Keratinocyte (primary cell): ENCODE measurements around the gene CFAP90. TPM values are rescaled to one million over a fixed set of nuclear protein-coding genes. Genes with fewer than 3 reads are reported as not detected.

Experiments used
- DNase-seq: peaks from one replicate; pipeline ENCODE4 v3.0.0-alpha.2; 2011; ENCODE audit warnings: low read depth, missing footprints, low spot score
- FAIRE-seq: peaks from 2 replicates; lab custom pipeline; 2011; peaks lifted over from hg19 to GRCh38; lab: Jason Lieb, UNC
- H2AFZ ChIP-seq: 2 replicates; pipeline ENCODE4 v1.6.0; 2012; ENCODE audit warnings: low read length, control low read depth, inconsistent platforms; ENCODE audit not compliant: control insufficient read depth
- H3K27ac ChIP-seq: 2 replicates; pipeline ENCODE4 v1.5.1; 2011; ENCODE audit warnings: low read length; ENCODE audit not compliant: control insufficient read depth, insufficient read depth
- H3K27me3 ChIP-seq: 3 replicates; pipeline ENCODE4 v1.6.0; 2011; ENCODE audit warnings: low read length; ENCODE audit not compliant: control insufficient read depth, insufficient read depth; ENCODE audit errors: extremely low read depth
- H3K36me3 ChIP-seq, 2 experiments: 2 replicates in 1 of 2; 3 replicates in 1 of 2; pipeline ENCODE4 v1.5.1; 2011; ENCODE audit warnings: low read length in 2 of 2, mild to moderate bottlenecking in 1 of 2; ENCODE audit not compliant: control insufficient read depth in 2 of 2, insufficient read depth in 2 of 2; ENCODE audit errors: extremely low read depth in 1 of 2
- H3K4me1 ChIP-seq: 3 replicates; pipeline ENCODE4 v1.5.1; 2011; ENCODE audit warnings: low read length; ENCODE audit not compliant: control insufficient read depth, insufficient read depth; ENCODE audit errors: extremely low read depth
- H3K4me2 ChIP-seq: 3 replicates; pipeline ENCODE4 v1.6.0; 2011; ENCODE audit warnings: low read depth, low read length; ENCODE audit not compliant: control insufficient read depth, insufficient read depth; ENCODE audit errors: extremely low read depth
- H3K4me3 ChIP-seq, 3 experiments: fragments of 200-600 bp in 1 of 3; sonication (generic) in 1 of 3; 2 replicates in 2 of 3; 3 replicates in 1 of 3; pipeline ENCODE4 v1.5.1; 2011 to 2016; ENCODE audit warnings: low read length in 3 of 3, mild to moderate bottlenecking in 3 of 3, control low read depth in 2 of 3, inconsistent platforms in 1 of 3, low read depth in 1 of 3, mixed read lengths in 1 of 3, mixed run types in 1 of 3, moderate library complexity in 1 of 3; ENCODE audit not compliant: control insufficient read depth in 2 of 3, insufficient read depth in 2 of 3; ENCODE audit errors: extremely low read depth in 1 of 3
- H3K79me2 ChIP-seq: 2 replicates; pipeline ENCODE4 v1.6.0; 2012; ENCODE audit warnings: low read length; ENCODE audit not compliant: control insufficient read depth, insufficient read depth
- H3K9ac ChIP-seq: 3 replicates; pipeline ENCODE4 v1.6.0; 2011; ENCODE audit warnings: low read length; ENCODE audit not compliant: control insufficient read depth, insufficient read depth; ENCODE audit errors: extremely low read depth
- H3K9me1 ChIP-seq: 3 replicates; pipeline ENCODE4 v1.6.0; 2011; ENCODE audit warnings: low read length; ENCODE audit not compliant: control insufficient read depth, insufficient read depth; ENCODE audit errors: extremely low read depth
- H3K9me3 ChIP-seq: 2 replicates; pipeline ENCODE4 v1.5.1; 2012; ENCODE audit warnings: low read depth, low read length; ENCODE audit not compliant: control insufficient read depth
- H4K20me1 ChIP-seq: 3 replicates; pipeline ENCODE4 v1.6.0; 2011; ENCODE audit warnings: low read length; ENCODE audit not compliant: control insufficient read depth, insufficient read depth; ENCODE audit errors: extremely low read depth
- CTCF ChIP-seq, 3 experiments: IDR thresholded peaks in 1 of 3; conservative IDR thresholded peaks in 1 of 3; optimal IDR thresholded peaks in 1 of 3; 2 replicates in 2 of 3; 3 replicates in 1 of 3; pipeline versions ENCODE3 to v1.5.1; 2011; ENCODE audit warnings: low read length in 3 of 3, mild to moderate bottlenecking in 3 of 3, moderate library complexity in 2 of 3, control low read depth in 1 of 3, inconsistent platforms in 1 of 3; ENCODE audit not compliant: insufficient read depth in 2 of 3; ENCODE audit errors: extremely low read depth in 1 of 3
- EZH2 ChIP-seq: IDR thresholded peaks from one replicate; pipeline ENCODE4 v1.6.1; 2012; ENCODE audit warnings: inconsistent platforms, mild to moderate bottlenecking, low read length, moderate library complexity
- dilution Hi-C: fragments of 300-500 bp; cut with MboI; formaldehyde crosslinking; loops from one replicate; pipeline ENCODE4 v1.7.0; 2020; ENCODE audit warnings: low sequenced_read_pairs; ENCODE audit not compliant: extremely low pct_ligation_motif_present
- polyA plus RNA-seq, 5 experiments: library from polyadenylated mRNA; depleted of rRNA in 3 of 5; stranded (reverse) in 3 of 5; stranded (forward) in 1 of 5; unstranded in 1 of 5; fragments of >200 nt; gene quantifications; 1 replicate in 1 of 5; 2 replicates in 3 of 5; 3 replicates in 1 of 5; pipeline versions ENCODE4 v1.2.1 to v1.2.3, GENCODE V29; 2011 to 2012; ENCODE audit warnings: missing spikeins in 2 of 5, low read depth in 1 of 5, low replicate concordance in 1 of 5

The CFAP90 gene
- polyA plus RNA-seq, 1 donor (not counting 4 experiments of a cell fraction or from before 2014, with no cell fraction given) = not detected

GRCh38 chr5:7822449-7822848, 28.5 kb downstream of the CFAP90 start:
- Histone ChIP-seq H3K4me2 (no peak overlapping the region), H3K9ac (no peak overlapping the region), H2AFZ (no peak overlapping the region), H3K27me3 (no peaks in the 10 kb centered on the region), H3K4me3 (no peak overlapping the region), H3K9me3 (no peaks in the 10 kb centered on the region), H3K9me1 (no peaks in the 10 kb centered on the region), H3K27ac (no peak overlapping the region), H3K36me3 (no peaks in the 10 kb centered on the region), H4K20me1 (no peaks in the 10 kb centered on the region), H3K79me2 (no peaks in the 10 kb centered on the region), H3K4me1 (no peaks in the 10 kb centered on the region)
- FAIRE-seq = no peak
- no peak for TF ChIP-seq CTCF (optimal IDR thresholded peaks at IDR 0.05 in 1 of 3, IDR thresholded peaks at IDR 0.05 in 1 of 3, conservative IDR thresholded peaks at IDR 0.05 in 1 of 3; ENCODE audit: extremely low read depth in 1 of 3, insufficient read depth in 2 of 3, low read length in 3 of 3)
- TF ChIP-seq EZH2 = no peak
- dilution Hi-C loops = no loop called here
- no peak for DNase-seq

DNA sequence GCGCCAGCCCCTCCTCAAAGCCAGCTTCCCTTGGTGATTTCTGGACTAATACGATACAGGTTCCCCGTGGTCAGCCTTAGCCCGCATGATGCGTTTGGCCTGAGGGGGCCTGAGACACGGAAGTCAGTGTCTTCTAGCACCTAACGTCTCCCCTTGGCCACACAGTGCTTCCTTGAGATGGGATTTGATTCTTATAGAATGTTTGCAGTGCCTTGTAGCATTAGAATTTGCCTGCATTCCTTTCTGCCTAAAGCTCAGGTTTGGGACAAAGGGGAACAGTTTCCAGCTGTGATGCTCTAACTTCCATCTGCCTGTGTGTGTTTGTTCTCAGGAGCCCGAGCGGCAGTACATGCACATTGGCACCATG, 34.4 kb downstream of the CFAP90 start:
- no peaks in the 10 kb centered on the region for H3K4me1 ChIP-seq
- H3K27me3 ChIP-seq = no peaks in the 10 kb centered on the region
- H3K79me2 ChIP-seq = no peaks in the 10 kb centered on the region
- no peaks in the 10 kb centered on the region for H3K9me3 ChIP-seq
- no peaks in the 10 kb centered on the region for H4K20me1 ChIP-seq
- TF ChIP-seq CTCF (optimal IDR thresholded peaks at IDR 0.05 in 1 of 3, IDR thresholded peaks at IDR 0.05 in 1 of 3, conservative IDR thresholded peaks at IDR 0.05 in 1 of 3; ENCODE audit: extremely low read depth in 1 of 3, insufficient read depth in 2 of 3, low read length in 3 of 3) = peak in 1 of 3 experiments; percentile 3
- no peak for TF ChIP-seq EZH2
- H3K27ac ChIP-seq = no peak overlapping the region
- H3K4me3 ChIP-seq = no peak overlapping the region
- dilution Hi-C loops = no loop called here
- no peak overlapping the region for H3K4me2 ChIP-seq
- no peak for FAIRE-seq
- DNase-seq = no peak
- H3K9me1 ChIP-seq = no peaks in the 10 kb centered on the region
- no peaks in the 10 kb centered on the region for H3K36me3 ChIP-seq
- no peak overlapping the region for H2AFZ ChIP-seq
- no peak overlapping the region for H3K9ac ChIP-seq
